Left forelimb (tissue), 1 donor: ENCODE results near the gene FGB.

Experiments used
- DNase-seq: peaks from one replicate; pipeline ENCODE4 v3.0.0-alpha.2; 2018; ENCODE audit warnings: low spot score

The FGB gene

GRCh38 chr4:154562697-154563254, at the start of gene FGB:
Gene FGB (plus strand): TSS chr4:154563011. CDS start chr4:154563019, 8 bp downstream.
- DNase-seq: no peak

DNA sequence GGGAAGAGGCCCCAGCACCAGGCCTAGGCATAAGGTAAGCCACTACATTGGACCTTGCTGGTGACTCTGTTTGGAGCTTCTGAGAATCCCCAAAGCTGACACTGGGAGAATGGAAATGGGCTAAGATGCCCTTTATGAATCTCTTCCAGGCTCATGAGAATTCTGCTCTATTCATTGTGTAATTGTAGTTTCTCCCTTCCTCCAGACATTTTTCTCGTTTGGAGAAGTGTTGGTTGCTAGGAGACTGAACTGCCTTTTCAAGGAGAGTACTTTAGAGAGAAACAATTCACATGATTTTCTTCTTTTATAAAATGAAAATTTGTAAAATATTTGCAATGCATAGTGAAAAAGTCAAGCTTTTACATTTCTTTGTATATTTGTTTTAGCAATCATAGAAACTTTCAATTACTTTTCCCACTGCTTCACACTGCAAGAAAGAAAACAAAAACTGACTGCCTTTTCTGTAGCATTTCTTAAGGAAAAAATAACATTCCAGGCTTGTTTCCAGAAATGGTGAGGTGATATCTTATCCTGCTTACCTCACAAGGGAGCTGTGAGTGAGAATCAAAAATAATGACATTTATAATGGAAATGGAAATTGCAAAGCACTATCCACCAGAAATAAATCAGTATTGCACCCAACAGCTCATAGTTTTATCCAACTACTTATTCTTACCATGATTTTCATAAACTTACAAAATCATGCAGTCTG, 46.3 kb upstream of the FGB start:
- DNase-seq: no peak

- DNase-seq: no peak
These were observed 45.2 kb upstream of the FGB start for GRCh38 chr4:154517591-154517990.

- DNase-seq: no peak
These were observed 43.6 kb upstream of the FGB start for GRCh38 chr4:154519214-154519613.

- no peak for DNase-seq
These were observed 41.2 kb upstream of the FGB start for GRCh38 chr4:154521607-154522006.

- no peak for DNase-seq
These were observed 36.7 kb upstream of the FGB start for GRCh38 chr4:154526151-154526550.

DNA sequence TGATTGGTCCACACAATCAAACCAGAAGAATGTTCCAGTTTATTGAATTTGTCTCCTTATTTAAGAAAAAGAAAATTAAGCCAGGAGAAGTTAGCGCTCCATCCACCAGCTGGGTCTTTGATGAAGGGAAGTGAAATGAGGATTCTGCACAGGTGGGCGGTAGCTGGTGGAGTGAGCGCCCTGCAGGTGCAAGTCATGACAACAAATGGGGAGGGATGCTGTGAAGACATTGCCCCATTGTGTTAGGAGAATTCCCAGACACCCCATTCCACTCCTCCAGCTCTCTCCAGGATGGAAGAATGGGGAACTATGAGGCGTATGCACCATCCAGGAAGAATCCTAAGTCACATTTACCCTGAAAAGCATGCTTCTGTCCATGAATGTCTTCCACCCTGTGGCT, 35.5 kb upstream of the FGB start:
- no peak for DNase-seq

DNA sequence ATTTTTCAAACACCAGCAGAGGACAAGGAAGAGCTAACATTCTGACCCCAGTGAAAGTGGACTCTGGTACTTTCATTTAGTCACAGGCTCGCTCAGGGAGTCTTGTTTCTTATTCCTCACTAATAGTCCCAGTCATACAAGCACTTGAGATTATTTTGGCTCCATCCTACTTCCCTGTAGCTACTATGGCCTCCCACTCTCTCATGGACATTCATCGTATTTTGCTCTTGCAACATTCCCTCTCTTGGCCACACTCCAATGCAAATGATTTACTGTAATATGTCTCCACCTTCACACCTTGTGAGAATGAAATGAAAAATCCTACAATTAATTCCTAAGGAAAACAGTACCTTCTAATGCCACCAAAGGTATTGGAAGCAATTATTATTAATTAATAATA, 33.9 kb upstream of the FGB start:
- no peak for DNase-seq

DNA sequence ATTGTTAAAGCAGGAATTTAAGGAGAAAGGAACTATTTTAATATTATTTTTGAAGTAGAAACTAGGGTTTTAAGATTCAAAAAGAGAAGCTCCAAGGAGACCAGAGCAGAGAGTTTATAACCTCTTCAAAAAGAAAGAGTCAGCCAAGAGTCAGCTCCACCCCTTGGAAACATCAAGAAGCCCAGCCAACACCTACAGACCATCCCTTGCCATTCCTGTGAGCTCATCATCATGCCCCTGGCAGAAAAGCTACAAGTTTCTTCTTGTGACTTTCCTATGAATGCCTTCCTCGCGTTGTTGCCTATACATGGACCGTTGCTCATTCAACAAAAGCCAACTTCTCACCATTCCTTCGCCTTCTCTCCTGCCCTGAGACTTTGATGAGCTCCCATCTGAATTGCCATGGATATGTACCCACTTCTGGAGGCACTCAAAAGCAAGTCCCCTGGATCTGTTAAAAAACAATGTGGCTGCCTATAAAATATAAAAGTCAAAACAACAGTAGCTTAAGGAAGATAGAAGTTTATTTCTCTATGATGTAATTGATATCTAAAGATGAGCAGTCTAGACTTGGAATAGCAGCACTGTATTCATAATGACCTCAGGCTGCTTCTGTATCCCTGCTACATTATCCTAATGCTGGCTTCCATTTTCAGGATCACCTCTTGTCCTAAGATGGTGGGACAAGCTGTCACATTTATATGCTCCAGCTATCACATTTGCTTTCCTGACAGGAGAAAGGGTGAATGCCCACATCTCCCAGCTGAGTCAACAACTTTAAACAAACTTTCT, 32.9 kb upstream of the FGB start:
- no peak for DNase-seq

- DNase-seq: no peak
These were observed 28.5 kb upstream of the FGB start for GRCh38 chr4:154534296-154534695.

DNA sequence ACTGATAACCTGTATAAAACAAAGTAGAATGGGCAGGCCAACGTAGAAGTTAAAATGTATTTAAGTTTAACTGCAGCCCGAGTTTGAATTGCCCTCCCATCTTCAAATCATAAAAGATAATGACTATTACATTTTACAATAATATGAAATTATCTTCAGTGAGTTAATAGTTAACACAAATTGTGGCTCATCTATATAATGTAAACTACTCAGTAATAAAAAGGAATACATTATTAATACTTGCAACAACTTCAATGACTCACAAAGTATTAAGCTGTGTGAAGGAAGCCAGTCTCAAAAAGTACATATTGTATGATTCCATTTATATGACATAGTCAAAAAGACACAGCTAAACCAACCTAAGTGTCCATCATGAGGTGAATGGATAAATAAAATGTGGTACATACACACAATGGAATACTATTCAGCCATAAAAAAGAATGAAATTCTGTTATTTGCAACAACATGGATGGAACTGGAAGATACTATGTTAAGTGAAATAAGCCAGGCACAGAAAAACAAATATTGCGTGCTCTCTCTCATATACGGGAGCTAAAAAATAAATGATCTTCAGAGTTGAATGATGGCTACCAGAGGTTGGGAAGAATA, 20.4 kb upstream of the FGB start:
- no peak for DNase-seq

DNA sequence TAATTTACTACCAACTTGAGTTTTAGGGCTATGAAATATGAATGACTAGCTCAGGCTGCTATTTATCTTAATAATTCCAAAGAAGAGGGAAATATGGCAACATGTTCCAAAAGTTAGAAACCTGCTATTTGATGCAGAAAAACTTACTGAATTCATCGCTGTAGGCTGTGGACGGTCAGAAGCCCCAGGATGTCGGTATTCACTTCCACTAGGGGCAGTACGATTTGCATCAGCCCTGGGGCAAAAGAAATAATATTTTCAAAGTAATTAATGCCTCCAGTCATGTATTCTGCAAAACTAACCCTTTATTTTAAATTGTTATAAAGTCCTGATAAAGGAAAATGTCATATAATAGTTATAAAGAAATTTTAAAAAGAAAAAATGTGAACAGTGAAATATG, 17.1 kb upstream of the FGB start:
- no peak for DNase-seq

DNA sequence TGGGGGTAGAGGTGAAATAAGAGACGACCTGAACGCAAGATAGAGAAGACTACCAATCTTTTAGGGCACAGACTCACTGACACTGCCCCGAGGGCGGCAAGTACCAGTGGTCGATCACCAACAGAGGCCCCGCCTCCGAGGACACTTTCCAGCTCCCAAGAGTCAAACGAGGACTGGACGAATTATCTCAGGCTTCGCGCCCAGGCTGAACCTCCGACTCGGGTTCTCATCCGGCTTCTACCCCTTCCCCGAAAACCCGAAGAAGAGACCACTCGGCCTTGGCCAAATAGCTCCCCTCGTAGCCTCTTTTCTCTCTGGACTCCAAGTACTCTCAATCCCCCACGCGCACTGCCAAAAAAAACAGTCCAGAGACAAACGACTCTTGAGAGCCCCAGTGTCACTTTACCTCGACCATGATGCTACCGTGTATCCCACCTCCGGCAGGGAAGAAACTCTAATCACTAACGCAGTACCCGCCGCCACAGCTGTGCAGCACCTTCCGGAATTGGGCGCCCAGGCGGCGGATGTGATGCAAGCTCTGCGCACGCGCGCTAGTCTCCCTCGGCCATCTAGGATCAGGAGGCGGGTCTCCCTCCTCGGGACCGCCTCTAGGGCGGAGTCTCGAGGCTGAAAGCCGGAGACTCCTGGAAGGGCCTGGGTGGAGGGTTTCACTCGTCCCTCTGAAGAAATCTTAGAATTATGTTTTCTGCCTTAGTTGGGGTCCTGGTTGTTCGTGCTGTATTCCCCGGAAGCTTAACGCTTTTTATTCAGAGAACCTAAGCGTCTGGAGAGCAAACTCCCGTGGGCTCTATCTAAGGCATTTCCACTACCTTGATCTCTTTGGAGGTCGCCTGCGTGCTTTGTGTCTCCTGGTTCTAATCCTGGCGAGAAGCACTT, 12.7 kb upstream of the FGB start, which contains the start of gene PLRG1:
PLRG1 (minus strand) TSS at position 507 of the 897 bp plus-strand sequence; CDS start at position 415, 92 bp downstream.
- DNase-seq: peak; percentile 99

GRCh38 chr4:154551872-154552686, 10.7 kb upstream of the FGB start:
- DNase-seq: peak; percentile 71

- no peak for DNase-seq
These were observed 3.7 kb upstream of the FGB start for GRCh38 chr4:154559141-154559493.

GRCh38 chr4:154559494-154560418, 3.1 kb upstream of the FGB start:
- no peak for DNase-seq

DNA sequence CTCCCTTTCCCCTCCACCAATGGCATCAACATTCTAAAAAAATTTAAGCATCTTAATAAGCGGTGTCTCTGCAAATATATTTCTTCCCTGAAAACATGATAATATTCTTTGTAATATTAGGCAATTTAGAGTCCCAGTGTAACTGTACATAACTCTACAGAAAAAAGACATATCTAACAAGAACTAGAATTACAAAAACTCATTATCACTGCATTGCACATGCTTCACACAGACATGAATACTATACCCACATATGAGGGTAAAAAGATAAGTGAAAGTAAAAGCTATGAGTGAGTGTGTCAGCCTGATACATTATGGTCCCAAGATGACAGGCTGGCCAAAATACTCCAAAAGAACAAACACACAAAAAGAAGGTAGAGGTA, 2.4 kb upstream of the FGB start:
- DNase-seq: no peak

DNA sequence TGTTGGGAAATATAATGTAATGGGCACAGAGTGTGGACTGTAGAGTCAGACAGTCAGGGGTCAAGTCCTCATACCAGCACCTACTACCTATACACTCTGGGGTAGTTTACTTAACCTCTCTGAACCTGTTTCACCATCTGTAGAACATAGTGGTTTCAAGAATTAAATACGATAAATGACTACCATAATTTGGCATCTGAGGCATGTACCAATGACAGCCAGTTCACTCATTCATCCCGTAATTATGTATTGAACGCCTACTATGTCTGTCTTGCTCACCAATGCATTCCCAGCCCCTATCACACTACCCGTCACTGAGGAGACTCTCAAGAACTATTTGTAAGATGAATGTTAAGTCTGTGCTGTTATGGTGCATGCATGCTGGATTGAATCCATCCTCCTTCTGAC, 2.0 kb upstream of the FGB start:
- no peak for DNase-seq

DNA sequence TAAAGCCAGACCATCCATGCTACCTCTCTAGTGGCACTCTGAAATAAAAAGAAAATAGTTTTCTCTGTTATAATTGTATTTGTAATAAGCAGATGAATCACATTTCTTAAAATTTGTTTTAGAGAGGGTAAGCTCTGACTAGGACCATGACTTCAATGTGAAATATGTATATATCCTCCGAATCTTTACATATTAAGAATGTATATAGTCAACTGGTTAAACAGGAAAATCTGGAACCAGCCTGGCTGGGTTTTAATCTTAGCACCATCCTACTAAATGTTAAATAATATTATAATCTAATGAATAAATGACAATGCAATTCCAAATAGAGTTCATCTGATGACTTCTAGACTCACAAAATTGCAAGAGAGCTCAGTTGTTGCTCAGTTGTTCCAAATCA, 1.5 kb downstream of the FGB start:
- no peak for DNase-seq

DNA sequence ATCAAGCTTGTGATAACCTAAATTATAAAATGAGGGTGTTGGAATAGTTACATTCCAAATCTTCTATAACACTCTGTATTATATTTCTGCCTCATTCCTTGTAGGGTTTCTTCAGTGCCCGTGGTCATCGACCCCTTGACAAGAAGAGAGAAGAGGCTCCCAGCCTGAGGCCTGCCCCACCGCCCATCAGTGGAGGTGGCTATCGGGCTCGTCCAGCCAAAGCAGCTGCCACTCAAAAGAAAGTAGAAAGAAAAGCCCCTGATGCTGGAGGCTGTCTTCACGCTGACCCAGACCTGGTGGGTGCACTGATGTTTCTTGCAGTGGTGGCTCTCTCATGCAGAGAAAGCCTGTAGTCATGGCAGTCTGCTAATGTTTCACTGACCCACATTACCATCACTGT, 2.9 kb downstream of the FGB start:
- no peak for DNase-seq
